COLO829 (cell line): ENCODE measurements around the gene RAX.

Source experiments
- DNase-seq: peaks from one replicate; pipeline ENCODE4 v3.0.0; 2012; ENCODE audit warnings: low spot score

Gene RAX

GRCh38 chr18:59272891-59273758, at the start of gene RAX:
TSS of gene RAX (minus strand) at chr18:59273454. CDS start at chr18:59273206, 248 bp downstream.
- DNase-seq, result no peak

- DNase-seq, result no peak
Observed at GRCh38 chr18:59318460-59319050, 45.3 kb upstream of the RAX start, which contains the start of gene CPLX4. TSS of gene CPLX4 (minus strand) at chr18:59318649. CDS start at chr18:59318462, 187 bp downstream.

- DNase-seq, result no peak
Observed at GRCh38 chr18:59311631-59312030, 38.4 kb upstream of the RAX start.

GRCh38 chr18:59308938-59309260, 35.6 kb upstream of the RAX start:
- DNase-seq, result no peak

GRCh38 chr18:59308248-59308937, 35.1 kb upstream of the RAX start:
- peak; percentile 40 for DNase-seq

- no peak for DNase-seq
Observed at GRCh38 chr18:59306640-59307039, 33.4 kb upstream of the RAX start.

GRCh38 chr18:59305295-59305694, 32.0 kb upstream of the RAX start:
- DNase-seq, result no peak

- DNase-seq, result no peak
Observed at GRCh38 chr18:59303656-59304195, 30.5 kb upstream of the RAX start.

- DNase-seq, result no peak
Observed at GRCh38 chr18:59303006-59303405, 29.8 kb upstream of the RAX start.

- DNase-seq, result peak; percentile 52
Observed at GRCh38 chr18:59301929-59302328, 28.7 kb upstream of the RAX start.

- DNase-seq, result no peak
Observed at GRCh38 chr18:59300676-59301285, 27.5 kb upstream of the RAX start.

- no peak for DNase-seq
Observed at GRCh38 chr18:59298871-59299270, 25.6 kb upstream of the RAX start.

- no peak for DNase-seq
Observed at GRCh38 chr18:59293317-59293716, 20.1 kb upstream of the RAX start.

- no peak for DNase-seq
Observed at GRCh38 chr18:59286341-59286740, 13.1 kb upstream of the RAX start.

GRCh38 chr18:59282341-59282740, 9.1 kb upstream of the RAX start:
- no peak for DNase-seq

- no peak for DNase-seq
Observed at GRCh38 chr18:59279722-59280121, 6.5 kb upstream of the RAX start.

GRCh38 chr18:59279193-59279592, 5.9 kb upstream of the RAX start:
- DNase-seq, result no peak

- no peak for DNase-seq
Observed at GRCh38 chr18:59278793-59279192, 5.5 kb upstream of the RAX start.

GRCh38 chr18:59276047-59276446, 2.8 kb upstream of the RAX start:
- no peak for DNase-seq

- no peak for DNase-seq
Observed at GRCh38 chr18:59275406-59275949, 2.2 kb upstream of the RAX start.

- DNase-seq, result no peak
Observed at GRCh38 chr18:59274533-59274928, 1.3 kb upstream of the RAX start.
